IMR-90 (cell line): ENCODE results near the gene CSTA. TPM values are rescaled to one million over a fixed set of nuclear protein-coding genes. Genes with fewer than 3 reads are reported as not detected.

Experiments used
- ATAC-seq: fragments of 200-7000 bp; cut with Tn5 transposase; 2 replicates; pipeline ENCODE4 v1.9.1; 2020; ENCODE audit warnings: low read depth, mild to moderate bottlenecking, moderate library complexity
- BruUV-seq: library from RNA; stranded (reverse); fragments of 400-500 nt; replicated peaks from 2 replicates; lab custom pipeline; 2021; lab: Mats Ljungman, UMichigan
- CTCF ChIA-PET: fragments of 300-600 bp; formaldehyde crosslinking; extraction: SDS; loops from one replicate; lab custom pipeline; 2021; ENCODE audit warnings: antibody characterized with exemption; lab: Yijun Ruan, JAX
- POLR2A ChIA-PET: fragments of 300-600 bp; sonication (Branson Sonifier 250); formaldehyde crosslinking; loops from one replicate; lab custom pipeline; 2022; ENCODE audit warnings: antibody characterized with exemption; ENCODE audit not compliant: unreplicated experiment; lab: Charles Lee
- DNase-seq: peaks from one replicate; pipeline ENCODE4 v3.0.0; 2013
- H2AFZ ChIP-seq: replicated peaks from 2 replicates; pipeline ENCODE3; 2013; ENCODE audit warnings: low read length, mild to moderate bottlenecking; ENCODE audit not compliant: poor library complexity
- H2AK5ac ChIP-seq: 2 replicates; pipeline ENCODE4 v1.6.1; 2013; ENCODE audit warnings: low read depth, low read length, inconsistent platforms
- H2AK9ac ChIP-seq: replicated peaks from 2 replicates; pipeline ENCODE3; 2013; ENCODE audit warnings: mild to moderate bottlenecking, low read depth, low read length, moderate library complexity; ENCODE audit not compliant: poor library complexity
- H2BK120ac ChIP-seq: 2 replicates; pipeline ENCODE4 v1.6.1; 2013; ENCODE audit warnings: low read depth, low read length, inconsistent platforms
- H2BK15ac ChIP-seq: 3 replicates; pipeline ENCODE4 v1.6.1; 2013; ENCODE audit warnings: low read depth, low read length, inconsistent platforms
- H2BK20ac ChIP-seq: 2 replicates; pipeline ENCODE4 v1.6.1; 2013; ENCODE audit warnings: low read depth, mild to moderate bottlenecking, inconsistent platforms, low read length, moderate library complexity
- H2BK5ac ChIP-seq: 2 replicates; pipeline ENCODE4 v1.6.1; 2013; ENCODE audit warnings: mild to moderate bottlenecking, low read depth, low read length, inconsistent platforms; ENCODE audit not compliant: poor library complexity, severe bottlenecking
- H3K14ac ChIP-seq: replicated peaks from 2 replicates; pipeline ENCODE4 v1.6.1; 2013; ENCODE audit warnings: low read depth, low read length, inconsistent platforms
- H3K18ac ChIP-seq: 2 replicates; pipeline ENCODE4 v1.6.1; 2013; ENCODE audit warnings: low read depth, low read length, control low read depth
- H3K23ac ChIP-seq: 2 replicates; pipeline ENCODE4 v1.6.1; 2013; ENCODE audit warnings: low read depth, low read length, inconsistent platforms
- H3K27ac ChIP-seq: 2 replicates; pipeline ENCODE4 v1.5.1; 2013; ENCODE audit warnings: mild to moderate bottlenecking, control low read depth, low read length; ENCODE audit not compliant: insufficient read depth
- H3K27me3 ChIP-seq: 2 replicates; pipeline ENCODE4 v1.6.1; 2013; ENCODE audit warnings: low read length; ENCODE audit not compliant: control insufficient read depth, insufficient read depth
- H3K36me3 ChIP-seq: 2 replicates; pipeline ENCODE4 v1.6.1; 2013; ENCODE audit warnings: low read length, mixed read lengths; ENCODE audit not compliant: control insufficient read depth, insufficient read depth
- H3K4ac ChIP-seq: 2 replicates; pipeline ENCODE4 v1.6.1; 2013; ENCODE audit warnings: low read depth, low read length, inconsistent platforms
- H3K4me1 ChIP-seq: 2 replicates; pipeline ENCODE4 v1.6.1; 2013; ENCODE audit warnings: low read length, mixed read lengths; ENCODE audit not compliant: control insufficient read depth, insufficient read depth
- H3K4me2 ChIP-seq: 2 replicates; pipeline ENCODE4 v1.6.1; 2013; ENCODE audit warnings: low read depth, mild to moderate bottlenecking, control low read depth, low read length, moderate library complexity
- H3K4me3 ChIP-seq: 2 replicates; pipeline ENCODE4 v1.5.1; 2013; ENCODE audit warnings: low read depth, mild to moderate bottlenecking, control low read depth, low read length, moderate library complexity; ENCODE audit not compliant: insufficient read depth
- H3K56ac ChIP-seq: 2 replicates; pipeline ENCODE4 v1.6.1; 2013; ENCODE audit warnings: low read length, inconsistent platforms; ENCODE audit not compliant: insufficient read depth; ENCODE audit errors: extremely low read depth
- H3K79me1 ChIP-seq, 2 experiments: 2 replicates each; pipeline ENCODE4 v1.6.1; 2013; ENCODE audit warnings: low read length in 2 of 2, inconsistent platforms in 1 of 2, low read depth in 1 of 2
- H3K9ac ChIP-seq: 2 replicates; pipeline ENCODE4 v1.6.1; 2013; ENCODE audit warnings: low read depth, low read length, control low read depth
- H3K9me1 ChIP-seq: 2 replicates; pipeline ENCODE4 v1.6.1; 2013; ENCODE audit warnings: low read length, inconsistent platforms; ENCODE audit not compliant: insufficient read depth
- H3K9me3 ChIP-seq: 2 replicates; pipeline ENCODE4 v1.6.1; 2013; ENCODE audit warnings: low read length; ENCODE audit not compliant: control insufficient read depth, insufficient read depth
- H4K20me1 ChIP-seq: 2 replicates; pipeline ENCODE4 v1.6.1; 2013; ENCODE audit warnings: low read length, inconsistent platforms; ENCODE audit not compliant: insufficient read depth
- H4K5ac ChIP-seq: 2 replicates; pipeline ENCODE4 v1.6.1; 2013; ENCODE audit warnings: mild to moderate bottlenecking, low read depth, low read length, control low read depth
- H4K8ac ChIP-seq, 2 experiments: 2 replicates each; pipeline ENCODE4 v1.6.1; 2013; ENCODE audit warnings: low read depth in 2 of 2, low read length in 2 of 2, control low read depth in 1 of 2, inconsistent platforms in 1 of 2
- H4K91ac ChIP-seq: 2 replicates; pipeline ENCODE4 v1.6.1; 2013; ENCODE audit warnings: low read depth, low read length, inconsistent platforms; ENCODE audit not compliant: insufficient read depth
- CEBPB ChIP-seq: IDR thresholded peaks from 2 replicates; pipeline ENCODE4 v1.6.1; 2012; ENCODE audit warnings: low read depth, low read length, improper control_type of control experiment
- CHD1 ChIP-seq: IDR thresholded peaks from 2 replicates; pipeline ENCODE4 v1.6.1; 2012; ENCODE audit warnings: low read depth, low read length, improper control_type of control experiment
- CTCF ChIP-seq: conservative IDR thresholded peaks from 2 replicates; pipeline ENCODE4 v1.5.1; 2012; ENCODE audit warnings: mild to moderate bottlenecking, low read depth, low read length, improper control_type of control experiment
- MAFK ChIP-seq: IDR thresholded peaks from 2 replicates; pipeline ENCODE4 v1.6.1; 2012; ENCODE audit warnings: low read depth, low read length, improper control_type of control experiment
- MAZ ChIP-seq: IDR thresholded peaks from 2 replicates; pipeline ENCODE4 v1.6.1; 2012; ENCODE audit warnings: low read depth, mild to moderate bottlenecking, low read length, improper control_type of control experiment, moderate library complexity, borderline replicate concordance
- NFE2L2 ChIP-seq: fragments of 150-350 bp; IDR thresholded peaks from 2 replicates; pipeline ENCODE4 v1.6.1; 2016; ENCODE audit warnings: low read depth, mild to moderate bottlenecking, low read length
- USF2 ChIP-seq: fragments of 150-350 bp; IDR thresholded peaks from 2 replicates; pipeline ENCODE4 v1.6.1; 2017; ENCODE audit warnings: mild to moderate bottlenecking, antibody characterized with exemption, low read length, low read depth
- WGBS, 2 experiments: methylation state at CpG; one replicate each; pipeline versions ENCODE4 v1.1.5 to v1.1.7; 2013; ENCODE audit warnings: missing lambda C conversion rate in 2 of 2; ENCODE audit not compliant: insufficient read length in 1 of 2; ENCODE audit errors: extremely low coverage in 2 of 2; 5-methylcytosine and 5-hydroxymethylcytosine counted together
- dilution Hi-C: fragments of 300-500 bp; cut with HindIII; formaldehyde crosslinking; loops from one replicate; pipeline ENCODE4 v1.14.3; 2018; ENCODE audit warnings: low sequenced_read_pairs; ENCODE audit not compliant: unreplicated experiment
- in situ Hi-C: fragments of 300-500 bp; cut with MboI; formaldehyde crosslinking; loops from 3 replicates; pipeline ENCODE4 v1.14.3; 2019; ENCODE audit warnings: low sequenced_read_pairs, inconsistent platforms, mixed read lengths
- intact Hi-C: fragments of 100-400 bp; cut with micrococcal nuclease; formaldehyde crosslinking; loops from 2 replicates; pipeline ENCODE4 v1.10.0; 2022
- polyA plus RNA-seq, 3 experiments: library from polyadenylated mRNA; depleted of rRNA; stranded (reverse); fragments of >200 nt; gene quantifications; 2 replicates each; pipeline ENCODE4 v1.2.3, GENCODE V29; 2012; ENCODE audit warnings: low replicate concordance in 1 of 3
- total RNA-seq: library from RNA; depleted of rRNA; stranded (reverse); fragments of >200 nt; gene quantifications from 2 replicates; pipeline ENCODE4 v1.2.3, GENCODE V29; 2012

Gene CSTA
- total and polyA plus RNA-seq, 2 of the 4 experiments (the other 2 are of a cell fraction), result 0.17 TPM; not detected in 1

- DNase-seq (no peak), ATAC-seq (no peak)
- Histone ChIP-seq H3K79me1 (no peaks in the 10 kb centered on the region), H2BK5ac (no peak overlapping the region), H3K4me2 (no peak overlapping the region), H4K91ac (no peak overlapping the region), H3K9ac (no peak overlapping the region), H3K27ac (no peak overlapping the region), H3K23ac (no peak overlapping the region), H3K18ac (no peak overlapping the region), H3K9me1 (no peaks in the 10 kb centered on the region), H3K56ac (no peak overlapping the region), H3K9me3 (no peaks in the 10 kb centered on the region), H3K4me1 (no peaks in the 10 kb centered on the region), H3K27me3 (no peaks in the 10 kb centered on the region), H2BK20ac (no peak overlapping the region), H3K36me3 (no peaks in the 10 kb centered on the region), H3K4ac (no peak overlapping the region), H2AFZ (no peak overlapping the region), H2BK15ac (no peak overlapping the region), H2BK120ac (no peak overlapping the region), H2AK5ac (no peak overlapping the region), H4K20me1 (no peaks in the 10 kb centered on the region), H3K4me3 (no peak overlapping the region), H4K5ac (no peak overlapping the region), H3K14ac (no peak overlapping the region), H2AK9ac (no peak overlapping the region), H4K8ac (no peak overlapping the region)
- BruUV-seq, result no TSS peak
- in situ Hi-C loops (no loop called here), dilution Hi-C loops (no loop called here), intact Hi-C loops (no loop called here)
- TF ChIP-seq CTCF, result no peak
- no peak for TF ChIP-seq MAFK
- no peak for TF ChIP-seq USF2
- TF ChIP-seq MAZ, result no peak
- no peak for TF ChIP-seq CHD1
- no peak for TF ChIP-seq CEBPB
- no peak for TF ChIP-seq NFE2L2
- ChIA-PET POLR2A (no interaction called here), CTCF (no interaction called here)
- no CpG with 5 or more reads among the region's 2 CpGs for WGBS, 2 experiments
These were observed 26.8 kb upstream of the CSTA start for GRCh38 chr3:122298239-122298638.
